Gastroesophageal sphincter (tissue), 3 donors: ENCODE measurements around the gene MAN2B2.
"Not testable (repeated sequence)": the region's sequence is repeated elsewhere in the genome, so short reads cannot be mapped to it uniquely, and the experiment has no call there.

Experiments
- CTCF ChIP-seq, 4 experiments: fragments of 200-600 bp in 2 of 4; fragments of 450-650 bp in 2 of 4; sonication (generic) in 1 of 4; IDR thresholded peaks; one replicate each; pipeline ENCODE4 v1.5.1; 2017 to 2019; ENCODE audit warnings: antibody characterized with exemption in 4 of 4, mild to moderate bottlenecking in 2 of 4, moderate library complexity in 2 of 4
- EP300 ChIP-seq: sonication (generic); formaldehyde crosslinking; IDR thresholded peaks from one replicate; pipeline ENCODE4 v1.6.1; 2017; ENCODE audit warnings: antibody characterized with exemption, mild to moderate bottlenecking
- POLR2A ChIP-seq, 2 donors: fragments of 450-650 bp; IDR thresholded peaks; one replicate each; pipeline ENCODE4 v1.6.1; 2017; ENCODE audit warnings: antibody characterized with exemption in 2 of 2, mild to moderate bottlenecking in 2 of 2, moderate library complexity in 1 of 2
- POLR2AphosphoS5 ChIP-seq: sonication (generic); formaldehyde crosslinking; IDR thresholded peaks from one replicate; pipeline ENCODE4 v1.6.1; 2017; ENCODE audit warnings: antibody characterized with exemption

- not testable (repeated sequence) for TF ChIP-seq CTCF (IDR thresholded peaks at IDR 0.05); POLR2A (IDR thresholded peaks at IDR 0.05); POLR2AphosphoS5; EP300
Measured at GRCh38 chr4:6672541-6673190, 97.7 kb downstream of the MAN2B2 start.
